ENCODE data around the gene BCOR.

- TF ChIP-seq CTCF (conservative IDR thresholded peaks at IDR 0.05 in 1 of 2, IDR thresholded peaks at IDR 0.05 in 1 of 2; ENCODE audit: low read depth in 1 of 2, low read length in 2 of 2) (no peak), EZH2 (IDR thresholded peaks at IDR 0.05; ENCODE audit: low read length, missing control alignments) (no peak)
Measured at GRCh38 chrX:40056420-40056819, 41.3 kb downstream of the BCOR start.

Measured in fibroblast of lung (primary cell).